Measurements from ENCODE around the gene PRSS12.
"Not testable (repeated sequence)": the region's sequence is repeated elsewhere in the genome, so short reads cannot be mapped to it uniquely, and the experiment has no call there.

PRSS12 gene, protein sequence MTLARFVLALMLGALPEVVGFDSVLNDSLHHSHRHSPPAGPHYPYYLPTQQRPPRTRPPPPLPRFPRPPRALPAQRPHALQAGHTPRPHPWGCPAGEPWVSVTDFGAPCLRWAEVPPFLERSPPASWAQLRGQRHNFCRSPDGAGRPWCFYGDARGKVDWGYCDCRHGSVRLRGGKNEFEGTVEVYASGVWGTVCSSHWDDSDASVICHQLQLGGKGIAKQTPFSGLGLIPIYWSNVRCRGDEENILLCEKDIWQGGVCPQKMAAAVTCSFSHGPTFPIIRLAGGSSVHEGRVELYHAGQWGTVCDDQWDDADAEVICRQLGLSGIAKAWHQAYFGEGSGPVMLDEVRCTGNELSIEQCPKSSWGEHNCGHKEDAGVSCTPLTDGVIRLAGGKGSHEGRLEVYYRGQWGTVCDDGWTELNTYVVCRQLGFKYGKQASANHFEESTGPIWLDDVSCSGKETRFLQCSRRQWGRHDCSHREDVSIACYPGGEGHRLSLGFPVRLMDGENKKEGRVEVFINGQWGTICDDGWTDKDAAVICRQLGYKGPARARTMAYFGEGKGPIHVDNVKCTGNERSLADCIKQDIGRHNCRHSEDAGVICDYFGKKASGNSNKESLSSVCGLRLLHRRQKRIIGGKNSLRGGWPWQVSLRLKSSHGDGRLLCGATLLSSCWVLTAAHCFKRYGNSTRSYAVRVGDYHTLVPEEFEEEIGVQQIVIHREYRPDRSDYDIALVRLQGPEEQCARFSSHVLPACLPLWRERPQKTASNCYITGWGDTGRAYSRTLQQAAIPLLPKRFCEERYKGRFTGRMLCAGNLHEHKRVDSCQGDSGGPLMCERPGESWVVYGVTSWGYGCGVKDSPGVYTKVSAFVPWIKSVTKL

DNA sequence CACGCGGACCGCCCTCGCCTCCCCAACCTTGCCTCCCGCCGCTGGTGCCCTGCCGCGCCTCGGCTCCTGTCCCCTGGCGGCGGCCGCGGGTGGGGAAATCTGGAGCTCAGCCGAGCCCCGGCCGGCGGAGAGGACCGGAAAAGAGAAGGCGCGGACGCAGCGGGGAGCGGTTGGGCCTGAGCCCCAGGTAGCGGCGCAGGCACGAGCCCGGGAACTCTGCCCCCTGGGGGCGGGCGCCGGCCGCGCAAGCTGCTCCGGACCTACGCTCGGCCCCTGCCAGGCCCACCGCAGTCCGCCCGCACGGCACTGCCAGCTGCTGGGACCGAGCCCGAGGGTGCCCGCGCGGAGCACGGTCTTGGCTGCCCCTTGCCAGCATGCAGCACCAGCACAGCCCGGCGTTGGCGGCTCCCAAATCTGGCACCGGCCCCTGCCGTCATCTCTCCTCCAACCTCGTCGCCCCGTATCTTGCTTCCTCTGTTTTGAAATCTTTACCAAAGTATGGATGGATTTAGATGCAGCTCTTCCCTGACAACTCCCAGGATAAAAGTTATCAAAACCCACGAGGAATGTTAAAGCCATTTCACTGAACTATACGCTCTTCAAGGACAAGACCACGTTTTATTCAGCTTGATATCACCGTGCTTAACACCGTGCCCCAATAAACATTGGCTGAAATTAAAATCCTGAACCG lies at the start of gene PRSS12:
PRSS12 (minus strand) TSS at position 161 of the 691 bp plus-strand sequence. CDS start 283 bp downstream, outside the sequence.
- peak; percentile 76 for DNase-seq

GRCh38 chr4:118400356-118400755 lies 47.6 kb upstream of the PRSS12 start:
- peak; percentile 20 for DNase-seq

GRCh38 chr4:118399883-118400282 lies 47.1 kb upstream of the PRSS12 start:
- not testable (repeated sequence) for DNase-seq

GRCh38 chr4:118398226-118399090 lies 45.7 kb upstream of the PRSS12 start:
- no peak for DNase-seq

DNA sequence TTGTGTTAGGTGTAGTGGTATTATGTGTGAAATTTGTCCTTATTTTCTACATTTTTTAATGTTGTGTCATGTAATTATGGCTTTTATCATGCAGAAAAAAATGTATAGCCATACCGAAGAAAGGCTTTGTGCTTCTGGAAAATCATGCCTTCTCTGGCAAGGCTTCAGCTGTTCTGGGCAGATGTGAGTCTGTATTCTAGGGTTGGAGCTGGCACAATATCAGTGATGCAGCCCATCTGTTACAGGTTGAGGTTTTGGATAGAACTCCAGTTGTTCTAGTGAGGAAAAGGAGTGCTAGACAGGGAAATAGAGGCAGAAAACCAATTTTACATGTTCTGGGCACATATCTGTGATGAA lies 44.8 kb upstream of the PRSS12 start:
- DNase-seq: no peak

DNA sequence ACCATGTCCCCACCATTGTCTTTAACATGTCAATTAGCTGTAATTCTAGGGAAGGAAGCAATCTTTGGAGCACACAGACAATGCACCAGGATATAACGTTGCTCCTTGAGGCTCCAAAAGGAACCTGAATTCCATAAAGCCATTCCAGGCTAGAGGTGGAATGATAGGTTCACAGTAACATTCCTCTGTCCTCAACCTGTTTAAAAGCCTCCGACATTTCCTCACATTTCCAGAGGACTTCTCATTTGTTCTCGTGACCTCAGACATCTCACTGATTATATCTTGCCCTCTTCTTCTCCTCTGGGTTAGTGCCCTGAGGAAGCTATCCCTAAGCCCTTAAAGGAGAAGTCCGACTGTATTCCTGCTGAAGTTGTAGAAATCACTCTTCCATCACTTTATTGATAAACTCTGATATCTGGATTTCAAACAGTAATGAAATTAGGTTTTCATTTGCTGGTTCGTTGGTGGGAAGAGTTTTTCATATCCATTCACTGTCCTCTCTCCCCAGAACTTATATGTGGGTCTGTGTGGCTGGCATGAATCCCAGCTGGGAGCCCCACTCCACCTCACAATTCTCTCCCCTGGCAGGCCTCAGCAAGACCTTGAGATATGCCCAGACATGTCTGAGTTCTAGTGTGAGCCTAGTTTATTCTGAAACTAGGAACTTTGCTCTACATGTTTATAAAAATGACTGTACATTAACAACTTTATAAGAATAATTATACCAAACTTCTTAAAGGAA lies 44.2 kb upstream of the PRSS12 start:
- no peak for DNase-seq

DNA sequence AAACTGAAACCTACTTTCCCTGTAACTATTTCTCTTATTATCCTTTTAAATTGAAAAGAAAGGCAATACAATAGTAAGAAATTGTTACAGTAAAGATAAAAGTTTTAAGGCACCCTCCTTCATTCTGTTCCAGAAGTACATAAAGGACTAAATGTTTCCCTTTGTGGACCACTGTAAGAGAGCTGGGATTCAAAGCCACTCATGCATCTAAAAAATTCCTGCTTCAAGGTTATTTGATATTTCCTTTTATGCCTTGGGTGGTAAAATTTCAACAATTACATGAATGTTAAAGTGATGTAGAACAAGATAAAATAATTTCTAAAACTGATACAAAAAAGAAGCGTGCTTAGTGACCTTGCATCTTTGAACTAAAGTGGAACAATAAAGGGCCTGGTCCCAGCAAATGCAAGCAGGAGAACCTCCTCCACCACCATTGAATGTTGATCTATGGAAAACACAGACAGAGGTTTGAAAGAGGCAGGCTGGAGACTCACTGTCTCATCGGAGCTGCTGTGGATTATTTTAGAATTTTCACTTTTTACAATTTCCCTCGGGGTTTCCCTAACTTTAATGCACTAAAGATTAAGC lies 42.3 kb upstream of the PRSS12 start:
- no peak for DNase-seq

GRCh38 chr4:118392509-118392908 lies 39.7 kb upstream of the PRSS12 start:
- not testable (repeated sequence) for DNase-seq

DNA sequence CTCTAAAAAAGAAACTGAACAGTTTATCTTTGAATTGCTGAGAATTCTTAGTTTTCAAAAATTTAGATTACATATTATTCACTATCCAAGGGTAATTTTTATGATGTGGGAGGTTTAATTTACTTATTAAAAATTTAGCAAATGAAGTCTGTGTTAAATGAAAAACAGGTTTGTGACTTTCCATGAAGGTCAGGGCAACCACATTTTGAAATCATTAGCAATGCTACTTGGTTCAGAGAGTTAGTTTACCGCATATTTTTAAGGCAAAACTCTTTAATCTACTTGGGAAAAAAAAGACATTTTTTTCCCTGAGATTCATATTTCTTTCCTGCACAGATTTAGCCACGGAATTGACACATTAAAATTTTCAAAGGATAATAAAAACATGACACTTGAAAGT lies 37.3 kb upstream of the PRSS12 start:
- DNase-seq: no peak

DNA sequence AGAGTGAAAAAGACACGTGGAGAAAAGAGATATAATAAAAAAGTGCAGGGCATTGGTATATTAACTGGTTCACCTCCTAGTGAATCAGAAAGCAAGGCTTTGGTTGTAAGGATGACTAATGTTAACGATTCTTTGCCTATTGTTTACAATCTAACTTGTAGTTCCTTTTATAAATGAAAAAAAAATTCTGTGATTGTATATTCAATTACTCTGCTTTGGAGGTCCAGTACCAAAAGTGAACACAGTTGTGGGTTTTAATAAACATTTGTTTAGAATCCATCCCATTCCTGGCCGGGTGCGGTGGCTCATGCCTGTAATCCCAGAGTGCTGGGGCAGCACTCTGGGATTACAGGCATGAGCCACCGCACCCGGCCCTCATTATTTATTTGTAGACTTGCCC lies 36.9 kb upstream of the PRSS12 start:
- DNase-seq: no peak

GRCh38 chr4:118388606-118389005 lies 35.8 kb upstream of the PRSS12 start:
- no peak for DNase-seq

DNA sequence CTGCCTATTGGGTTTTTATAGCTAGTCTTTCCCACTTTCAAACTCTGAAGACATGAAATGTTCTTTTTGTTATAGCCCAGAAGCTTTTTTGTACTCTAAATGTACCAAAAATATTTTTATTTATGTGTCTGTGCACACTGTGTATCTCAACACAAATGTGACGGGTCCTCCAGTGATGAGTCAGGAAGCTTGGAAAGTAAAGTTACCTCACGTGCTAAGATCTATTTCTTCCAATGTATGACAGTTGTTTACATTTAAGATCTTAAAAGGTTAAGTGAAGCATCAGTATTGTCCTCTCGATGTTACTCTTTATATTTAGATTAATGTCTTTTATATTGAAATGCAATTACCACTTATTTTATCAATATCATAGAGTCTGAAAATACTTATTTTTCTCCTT lies 29.1 kb upstream of the PRSS12 start:
- no peak for DNase-seq

GRCh38 chr4:118373614-118374255 lies 20.9 kb upstream of the PRSS12 start:
- peak; percentile 82 for DNase-seq

DNA sequence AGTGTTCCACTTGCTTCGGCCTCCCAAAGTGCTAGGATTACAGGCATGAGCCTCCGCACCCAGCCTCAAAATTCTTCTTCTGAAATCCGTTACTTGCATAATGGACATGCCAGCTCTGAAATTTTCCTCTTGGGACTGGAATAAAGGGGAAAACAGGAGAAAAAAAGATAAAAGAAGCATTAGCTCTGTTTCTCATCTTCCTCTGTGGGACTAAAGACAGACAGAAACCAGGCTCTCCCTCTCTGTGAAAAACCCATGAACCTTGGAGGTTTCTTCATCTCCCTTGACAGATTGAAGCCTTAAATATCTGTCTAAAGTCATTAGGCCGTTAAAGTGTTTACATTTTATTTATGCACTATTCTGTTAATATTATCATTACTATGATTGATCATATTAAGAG lies 19.4 kb upstream of the PRSS12 start:
- DNase-seq: no peak

DNA sequence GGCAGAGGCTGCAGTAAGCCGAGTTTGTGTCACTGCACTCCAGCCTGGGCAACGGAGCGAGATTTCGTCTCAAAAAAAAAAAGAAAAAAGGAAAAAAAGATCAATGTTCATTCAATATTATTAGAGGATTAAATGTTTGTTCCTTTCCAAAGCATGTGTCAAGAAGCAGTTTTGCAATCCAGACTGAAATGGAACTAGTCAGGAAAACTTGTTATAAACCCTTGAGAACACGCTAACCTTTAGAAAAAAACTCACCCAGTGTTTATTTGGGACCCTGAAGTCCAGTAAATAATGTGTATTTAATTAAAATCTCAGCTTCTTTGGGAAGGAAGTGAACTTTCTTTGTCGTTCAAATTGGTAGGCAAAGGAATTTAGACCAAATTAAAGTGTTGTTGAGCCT lies 16.4 kb upstream of the PRSS12 start:
- no peak for DNase-seq

GRCh38 chr4:118367872-118368271 lies 15.1 kb upstream of the PRSS12 start:
- no peak for DNase-seq

- no peak for DNase-seq
These were observed 14.6 kb upstream of the PRSS12 start for GRCh38 chr4:118367361-118367760.

GRCh38 chr4:118363166-118363565 lies 10.4 kb upstream of the PRSS12 start:
- peak; percentile 20 for DNase-seq

- DNase-seq: no peak
These were observed 8.4 kb upstream of the PRSS12 start for GRCh38 chr4:118361192-118361591.

DNA sequence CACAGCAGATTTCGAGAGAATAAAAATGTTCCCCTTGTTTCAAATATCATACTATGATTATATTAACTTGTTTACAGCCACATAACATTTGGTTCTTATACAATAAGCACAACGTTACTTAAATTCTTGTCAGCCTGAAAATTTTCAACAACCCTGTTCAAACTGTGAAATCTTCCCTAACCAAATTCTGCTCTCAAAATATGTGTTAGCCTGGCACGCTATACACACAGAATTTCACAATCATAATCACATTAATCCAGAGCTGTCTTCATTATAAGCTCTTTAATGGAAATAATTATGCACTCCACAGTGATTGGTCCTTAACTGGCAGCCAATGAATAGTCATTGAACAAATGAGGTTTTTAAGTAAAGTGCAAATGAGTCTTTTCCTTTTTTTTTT lies 7.3 kb upstream of the PRSS12 start:
- DNase-seq: no peak

DNA sequence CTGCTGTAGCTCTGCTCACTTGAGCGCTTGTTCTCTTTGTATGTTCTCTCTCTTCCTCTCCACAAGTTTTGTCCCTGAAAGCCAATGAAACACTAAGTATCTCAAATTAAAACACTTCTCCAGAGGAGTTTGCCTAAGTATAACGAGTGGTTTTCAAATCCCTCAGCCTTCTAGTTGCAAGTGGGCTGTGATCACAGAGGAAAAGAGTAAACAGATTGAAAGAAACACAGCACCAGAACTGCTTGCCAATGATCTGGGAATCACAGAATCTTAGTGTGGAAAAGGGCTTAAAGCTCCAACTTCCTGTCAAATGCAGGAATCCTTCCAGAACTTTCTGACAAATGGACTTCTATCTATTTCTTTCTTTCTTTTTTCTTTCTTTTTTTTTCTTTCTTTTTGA lies 4.8 kb upstream of the PRSS12 start:
- DNase-seq: no peak

All from fibroblast of skin of right quadriceps (primary cell).